Sciatic nerve (tissue), 2 donors: ENCODE results near the gene CCDC74A. TPM values are rescaled to one million over a fixed set of nuclear protein-coding genes. Genes with fewer than 3 reads are reported as not detected.
"Not testable (repeated sequence)": the region's sequence is repeated elsewhere in the genome, so short reads cannot be mapped to it uniquely, and the experiment has no call there.

Source experiments
- ATAC-seq: fragments of 200-7000 bp; cut with Tn5 transposase; one replicate; pipeline ENCODE4 v1.9.1; 2020; ENCODE audit warnings: mild to moderate bottlenecking, moderate library complexity
- DNase-seq: peaks from one replicate; pipeline ENCODE4 v3.0.0-alpha.2; 2020; ENCODE audit warnings: low spot score
- intact Hi-C: fragments of 100-400 bp; cut with DNase I; formaldehyde crosslinking; loops from one replicate; pipeline ENCODE4 v1.14.2; 2022
- total RNA-seq: library from RNA; stranded (reverse); fragmentation: NEBNext Ultra II Directional; extraction: Animal tissue kit (Norgen Biotek cat#: 25700); gene quantifications from one replicate; pipeline ENCODE4 v1.2.1, GENCODE V29; 2021
- donor health status: DM: no; HTN: no; CAD: no.
- donor health status: DM: no; HTN: no; CAD: no.

CCDC74A gene
- total RNA-seq, 1 donor from 2014 or later, result 12.8 TPM

- intact Hi-C loops, result no loop called here
- ATAC-seq, result no peak
- DNase-seq, result no peak
Measured at GRCh38 chr2:131493199-131493968, 34.3 kb upstream of the CCDC74A start.

- DNase-seq, ATAC-seq, intact Hi-C loops: not testable (repeated sequence)
Measured at GRCh38 chr2:131495506-131495905, 32.2 kb upstream of the CCDC74A start.

DNA sequence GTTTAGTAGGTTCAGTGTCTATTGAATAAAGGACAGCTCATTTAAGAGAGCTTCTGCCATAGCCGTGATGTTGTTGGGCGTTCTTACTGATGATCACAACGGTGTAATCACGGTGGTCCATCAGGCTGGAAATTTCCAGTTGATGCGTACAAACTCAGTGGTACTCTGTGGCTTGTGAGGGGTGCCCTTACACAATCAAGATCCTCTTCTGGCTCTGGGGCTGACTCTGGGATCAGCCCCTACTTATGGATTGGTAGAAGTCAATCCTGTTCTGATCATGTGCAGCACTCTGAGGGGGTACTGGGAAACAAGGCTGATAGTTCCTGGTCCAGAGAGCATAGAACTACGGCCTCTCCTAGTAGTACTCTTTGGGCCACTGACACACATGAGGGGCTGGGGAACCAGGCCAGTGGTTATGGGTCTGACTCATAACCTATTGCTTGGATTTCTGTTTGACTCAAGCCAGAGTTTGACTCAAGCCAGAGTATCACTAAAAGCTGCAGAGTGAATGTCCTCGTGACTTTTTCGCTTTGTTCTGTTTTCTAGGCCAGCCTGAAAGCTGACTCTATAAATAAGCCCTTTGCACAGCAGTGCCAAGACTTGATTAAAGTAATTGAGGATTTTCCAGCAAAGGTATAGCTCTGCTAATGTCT lies 29.2 kb upstream of the CCDC74A start:
- ATAC-seq, DNase-seq, intact Hi-C loops: not testable (repeated sequence)

DNA sequence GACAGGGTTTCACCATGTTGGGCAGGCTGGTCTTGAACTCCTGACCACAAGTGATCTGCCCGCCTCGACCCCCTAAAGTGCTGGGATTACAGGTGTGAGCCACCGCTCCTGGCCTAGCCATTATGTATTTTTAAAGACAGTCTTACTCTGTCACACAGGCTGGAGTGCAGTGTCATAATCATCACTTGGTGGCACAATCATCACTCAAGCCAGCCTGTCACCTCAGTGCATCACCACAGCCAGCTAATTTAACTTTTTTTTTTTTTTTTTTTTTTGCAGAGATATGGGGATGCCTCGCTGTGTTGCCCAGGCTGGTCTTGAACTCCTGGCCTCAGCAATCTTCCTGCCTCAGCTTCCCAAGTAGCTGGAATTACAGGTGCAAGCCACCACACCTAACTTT lies 24.1 kb upstream of the CCDC74A start:
- DNase-seq, intact Hi-C loops, ATAC-seq: not testable (repeated sequence)

DNA sequence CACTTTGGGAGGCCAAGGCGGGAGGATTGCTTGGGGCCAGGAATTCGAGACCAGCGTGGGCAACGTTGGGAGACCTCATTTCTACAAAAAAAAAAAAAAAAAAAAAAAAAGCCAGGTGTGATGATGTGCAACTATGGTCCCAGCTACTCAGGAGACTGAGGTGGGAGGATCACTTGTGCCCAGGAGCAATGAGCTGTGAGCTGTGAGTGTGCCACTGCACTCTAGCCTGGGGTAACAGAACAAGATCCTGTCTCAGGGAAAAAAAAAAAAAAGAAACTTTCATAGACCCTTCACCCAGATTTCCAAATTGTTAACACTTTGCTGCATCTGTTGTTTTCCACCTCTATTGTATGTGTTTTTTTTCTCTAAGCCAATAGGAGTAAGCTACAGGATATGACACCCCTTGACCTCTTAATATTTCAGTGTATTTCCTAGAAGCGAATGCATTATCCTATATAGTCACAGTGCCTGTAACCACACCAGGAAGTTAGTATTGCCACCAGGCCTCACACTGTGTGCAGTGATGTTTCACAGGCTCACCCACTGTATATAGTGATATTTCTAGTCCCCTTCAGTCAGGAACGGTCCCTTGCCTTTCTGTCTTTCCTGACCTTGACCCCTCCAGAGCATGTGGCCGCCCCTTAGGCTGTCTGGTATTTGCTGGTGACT lies 23.5 kb upstream of the CCDC74A start:
- intact Hi-C loops, DNase-seq, ATAC-seq: not testable (repeated sequence)

DNA sequence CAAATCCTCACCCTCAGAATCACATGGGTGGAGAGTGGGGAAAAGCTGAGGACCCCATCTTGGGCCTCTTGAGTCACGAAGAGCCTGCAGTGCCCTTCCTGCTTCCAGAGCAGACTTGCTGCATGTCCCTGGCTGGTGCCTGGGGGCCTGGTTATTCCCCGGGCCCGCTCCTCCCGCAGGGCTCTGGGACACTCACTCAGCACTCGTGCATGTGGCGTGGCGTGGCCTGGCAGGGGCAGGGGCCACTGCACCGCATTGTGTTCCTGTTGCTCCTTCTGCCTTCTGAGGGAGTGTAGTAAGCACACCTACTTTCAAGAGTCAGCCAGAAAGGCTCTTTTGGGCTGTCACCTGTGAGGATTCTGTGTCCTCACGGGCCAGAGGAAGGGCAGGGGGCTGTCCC lies 18.1 kb upstream of the CCDC74A start:
- intact Hi-C loops, result no loop called here
- no peak for DNase-seq
- no peak for ATAC-seq

DNA sequence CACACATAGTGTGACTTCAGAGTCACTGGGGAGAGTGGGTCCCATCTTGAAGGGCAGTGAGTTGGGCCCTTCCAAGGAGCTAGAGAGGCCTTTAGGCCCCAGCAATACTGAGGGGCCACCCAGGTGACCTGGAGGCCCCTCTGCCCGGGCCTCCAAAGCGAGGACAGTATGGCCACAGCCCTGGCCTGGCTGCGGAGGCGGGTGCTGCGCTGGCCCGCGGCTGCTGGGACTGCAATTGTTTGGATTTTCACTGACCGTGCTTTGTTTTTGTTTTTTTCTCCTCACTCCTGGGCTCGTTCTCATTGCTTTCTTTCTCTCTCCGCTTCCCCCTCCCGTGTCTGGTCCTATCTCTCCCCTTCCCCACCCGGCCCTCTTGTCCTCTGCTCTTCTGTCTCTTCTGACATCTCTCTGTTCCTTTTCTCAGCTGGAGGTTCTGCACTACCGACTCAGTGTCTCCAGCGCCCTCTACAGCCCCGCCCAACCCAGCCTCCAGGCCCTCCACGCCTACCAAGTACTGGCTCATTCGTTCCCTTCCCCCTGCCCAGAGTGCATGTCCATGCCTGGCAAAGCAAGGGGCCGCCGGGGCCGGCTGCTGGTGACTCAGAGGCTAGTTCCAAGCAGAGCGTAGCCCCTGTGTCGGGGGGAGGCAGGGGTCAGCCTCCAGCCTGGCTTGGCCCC lies 16.3 kb upstream of the CCDC74A start:
- ATAC-seq, intact Hi-C loops: not testable (repeated sequence)

GRCh38 chr2:131511969-131512870 lies 15.5 kb upstream of the CCDC74A start:
- intact Hi-C loops, DNase-seq, ATAC-seq: not testable (repeated sequence)

More for the DNA sequence above, 16.3 kb upstream of the CCDC74A start:
- DNase-seq, result not testable (repeated sequence)

GRCh38 chr2:131514408-131515166 lies 13.1 kb upstream of the CCDC74A start:
- DNase-seq, intact Hi-C loops, ATAC-seq: not testable (repeated sequence)

- ATAC-seq, intact Hi-C loops, DNase-seq: not testable (repeated sequence)
Measured at GRCh38 chr2:131515235-131515634, 12.5 kb upstream of the CCDC74A start.

GRCh38 chr2:131516011-131516410 lies 11.7 kb upstream of the CCDC74A start:
- intact Hi-C loops, result no loop called here
- no peak for ATAC-seq
- no peak for DNase-seq

GRCh38 chr2:131516621-131517020 lies 11.1 kb upstream of the CCDC74A start:
- intact Hi-C loops, DNase-seq, ATAC-seq: not testable (repeated sequence)

DNA sequence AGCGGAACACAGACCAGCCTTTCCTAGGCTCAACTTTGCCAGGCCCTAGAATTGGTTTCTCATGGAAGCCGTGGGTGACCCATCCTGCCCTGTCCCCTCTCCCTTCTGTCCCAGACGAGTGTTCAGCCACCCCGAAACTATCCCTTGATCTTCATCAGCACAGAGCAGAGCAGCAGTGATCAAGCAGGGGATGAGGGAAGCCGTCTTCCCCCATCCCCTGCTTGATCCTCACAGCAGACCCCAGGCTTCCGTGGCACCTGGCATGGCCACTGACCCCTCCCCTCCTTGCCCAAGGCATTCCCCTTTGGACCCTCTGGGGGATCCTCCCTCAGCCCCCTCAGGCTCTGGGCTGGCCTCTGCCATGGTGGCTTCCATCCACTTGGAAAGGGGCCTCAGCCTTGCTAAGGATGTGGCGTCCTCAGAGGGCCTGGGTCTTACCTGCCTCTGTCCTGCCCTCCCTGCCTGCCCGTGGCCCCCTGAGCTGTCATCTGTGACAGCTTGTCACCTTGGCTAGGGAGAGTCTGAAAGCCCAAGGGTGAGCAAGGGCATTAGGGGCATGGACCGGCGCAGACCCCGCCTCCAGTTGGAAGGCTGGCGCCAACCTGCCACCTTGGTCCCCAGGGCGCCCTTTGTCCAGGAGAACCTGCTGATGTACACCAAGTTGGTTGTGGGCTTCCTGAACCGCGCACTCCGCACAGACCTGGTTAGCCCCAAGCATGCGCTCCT lies 10.4 kb upstream of the CCDC74A start:
- DNase-seq, result no peak
- intact Hi-C loops, result no loop called here

GRCh38 chr2:131517856-131518255 lies 9.8 kb upstream of the CCDC74A start:
- ATAC-seq, intact Hi-C loops, DNase-seq: not testable (repeated sequence)

More for the DNA sequence above, 10.4 kb upstream of the CCDC74A start:
- no peak for ATAC-seq

GRCh38 chr2:131518531-131518930 lies 9.2 kb upstream of the CCDC74A start:
- intact Hi-C loops, DNase-seq, ATAC-seq: not testable (repeated sequence)

DNA sequence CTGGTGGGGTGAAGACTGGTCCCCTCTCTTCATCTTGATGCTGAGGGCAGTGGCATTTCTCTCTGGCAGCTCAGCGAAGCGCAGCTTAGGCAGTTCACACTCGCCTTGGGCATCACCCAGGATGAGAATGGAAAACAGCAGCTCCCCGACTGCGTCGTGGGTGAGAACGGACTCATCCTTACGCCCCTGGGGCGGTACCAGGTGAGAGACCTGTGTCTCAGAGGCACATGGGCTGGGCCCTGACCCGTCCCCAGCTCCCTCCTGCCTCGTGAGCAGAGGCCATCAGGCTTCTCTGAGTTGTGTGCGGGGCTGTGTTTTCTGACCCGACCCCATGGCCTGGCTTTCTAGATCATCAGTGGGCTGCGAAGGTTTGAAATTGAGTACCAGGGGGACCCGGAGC lies 8.2 kb upstream of the CCDC74A start:
- intact Hi-C loops, result no loop called here
- DNase-seq, result no peak
- no peak for ATAC-seq
